ENCODE data around the gene IQCE.
"Not testable (repeated sequence)": the region's sequence is repeated elsewhere in the genome, so short reads cannot be mapped to it uniquely, and the experiment has no call there.

IQCE gene

GRCh38 chr7:2602406-2603043 is 43.7 kb downstream of the IQCE start:
- DNase-seq (ENCODE audit: low read depth): no peak

GRCh38 chr7:2603044-2603965 is 44.5 kb downstream of the IQCE start:
- no peak for DNase-seq (ENCODE audit: low read depth)

- no peak for DNase-seq (ENCODE audit: low read depth)
These were observed 45.9 kb downstream of the IQCE start for GRCh38 chr7:2604608-2605174.

GRCh38 chr7:2605608-2606538 is 47.1 kb downstream of the IQCE start:
- no peak for DNase-seq (ENCODE audit: low read depth)

- DNase-seq (ENCODE audit: low read depth): no peak
These were observed 47.8 kb downstream of the IQCE start for GRCh38 chr7:2606539-2606936.

GRCh38 chr7:2607122-2607922 is 48.5 kb downstream of the IQCE start:
- no peak for DNase-seq (ENCODE audit: low read depth)

- no peak for DNase-seq (ENCODE audit: low read depth)
These were observed 49.4 kb downstream of the IQCE start for GRCh38 chr7:2607923-2608904.

- DNase-seq (ENCODE audit: low read depth): no peak
These were observed 50.2 kb downstream of the IQCE start for GRCh38 chr7:2608921-2609411.

GRCh38 chr7:2609646-2610045 is 50.9 kb downstream of the IQCE start:
- not testable (repeated sequence) for DNase-seq (ENCODE audit: low read depth)

- DNase-seq (ENCODE audit: low read depth): no peak
These were observed 51.7 kb downstream of the IQCE start for GRCh38 chr7:2610466-2610865.

GRCh38 chr7:2610898-2611297 is 52.1 kb downstream of the IQCE start:
- no peak for DNase-seq (ENCODE audit: low read depth)

GRCh38 chr7:2611401-2611800 is 52.6 kb downstream of the IQCE start:
- no peak for DNase-seq (ENCODE audit: low read depth)

- DNase-seq (ENCODE audit: low read depth): no peak
These were observed 53.1 kb downstream of the IQCE start for GRCh38 chr7:2611922-2612321.

- DNase-seq (ENCODE audit: low read depth): no peak
These were observed 53.8 kb downstream of the IQCE start for GRCh38 chr7:2612445-2613097.

GRCh38 chr7:2613098-2613930 is 54.5 kb downstream of the IQCE start:
- no peak for DNase-seq (ENCODE audit: low read depth)

GRCh38 chr7:2613931-2614600 is 55.3 kb downstream of the IQCE start:
- no peak for DNase-seq (ENCODE audit: low read depth)

- no peak for DNase-seq (ENCODE audit: low read depth)
These were observed 56.0 kb downstream of the IQCE start for GRCh38 chr7:2614631-2615330.

All from T follicular helper cell (primary cell).